Tibial artery (tissue), 4 donors: Measurements from ENCODE around the gene CIAO2A.

Source experiments
- DNase-seq, 2 donors: peaks; one replicate each; pipeline ENCODE4 v3.0.0-alpha.2; 2019
- H3K27ac ChIP-seq, 2 donors: fragments of 200-600 bp; sonication (generic) in 1 of 2; 1 replicate in 1 of 2; 2 replicates in 1 of 2; pipeline ENCODE4 v1.5.1; 2018 to 2019; ENCODE audit warnings: mild to moderate bottlenecking in 1 of 2
- H3K27me3 ChIP-seq, 2 donors: fragments of 200-600 bp; sonication (generic) in 1 of 2; one replicate each; pipeline versions ENCODE4 v1.5.1 to v1.6.0; 2016 to 2019
- H3K36me3 ChIP-seq, 3 donors: fragments of 200-600 bp; sonication (generic) in 2 of 3; one replicate each; pipeline ENCODE4 v1.5.1; 2016 to 2019; ENCODE audit warnings: mild to moderate bottlenecking in 2 of 3
- H3K4me1 ChIP-seq, 4 donors: fragments of 200-600 bp; sonication (generic) in 2 of 4; 1 replicate in 3 of 4; 2 replicates in 1 of 4; pipeline ENCODE4 v1.5.1; 2016 to 2019
- H3K4me3 ChIP-seq, 2 donors: fragments of 200-600 bp; sonication (generic) in 1 of 2; 1 replicate in 1 of 2; 2 replicates in 1 of 2; pipeline ENCODE4 v1.5.1; 2018 to 2019; ENCODE audit warnings: mild to moderate bottlenecking in 2 of 2
- H3K9me3 ChIP-seq, 3 donors: fragments of 200-600 bp; sonication (generic) in 1 of 3; one replicate each; pipeline ENCODE4 v1.5.1; 2016 to 2019
- intact Hi-C: fragments of 100-400 bp; cut with DNase I; formaldehyde crosslinking; loops from one replicate; pipeline ENCODE4 v1.15.0; 2023; ENCODE audit warnings: low total_unique reads
- TF ChIP-seq, protein P1 (sequence below), 2 experiments: fragments of 200-600 bp in 1 of 2; fragments of 450-650 bp in 1 of 2; IDR thresholded peaks; one replicate each; pipeline ENCODE4 v1.5.1; 2017 to 2019; ENCODE audit warnings: antibody characterized with exemption in 2 of 2, mild to moderate bottlenecking in 1 of 2, moderate library complexity in 1 of 2

Gene CIAO2A

DNA sequence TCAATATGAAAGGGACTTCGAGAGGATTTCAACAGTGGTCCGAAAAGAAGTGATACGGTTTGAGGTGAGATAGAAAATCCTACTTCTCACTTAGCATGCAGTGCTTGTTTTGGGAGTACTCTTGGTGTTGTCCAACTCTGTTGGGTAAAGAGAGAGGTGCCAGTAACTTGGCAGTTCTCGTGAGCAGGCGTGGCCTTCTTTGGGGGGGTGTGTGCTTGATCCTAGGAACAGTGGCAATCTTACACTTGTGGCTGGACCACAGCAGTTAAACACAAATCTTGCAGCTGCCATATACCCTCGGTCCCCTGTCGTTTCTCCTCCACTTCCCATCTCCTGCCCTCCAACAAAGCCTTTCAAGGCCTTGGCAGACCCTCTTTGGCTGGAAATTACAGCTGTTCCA lies 42.7 kb upstream of the CIAO2A start:
- Histone ChIP-seq H3K9me3 (no peaks in the 10 kb centered on the region), H3K27ac (no peak overlapping the region), H3K4me3 (no peak overlapping the region), H3K36me3 (peaks cover 79 to 86% (median 85%) of the 10 kb centered on the region in 3 donors), H3K4me1 (no peaks in the 10 kb centered on the region), H3K27me3 (no peaks in the 10 kb centered on the region)
- TF ChIP-seq, protein P1, sequence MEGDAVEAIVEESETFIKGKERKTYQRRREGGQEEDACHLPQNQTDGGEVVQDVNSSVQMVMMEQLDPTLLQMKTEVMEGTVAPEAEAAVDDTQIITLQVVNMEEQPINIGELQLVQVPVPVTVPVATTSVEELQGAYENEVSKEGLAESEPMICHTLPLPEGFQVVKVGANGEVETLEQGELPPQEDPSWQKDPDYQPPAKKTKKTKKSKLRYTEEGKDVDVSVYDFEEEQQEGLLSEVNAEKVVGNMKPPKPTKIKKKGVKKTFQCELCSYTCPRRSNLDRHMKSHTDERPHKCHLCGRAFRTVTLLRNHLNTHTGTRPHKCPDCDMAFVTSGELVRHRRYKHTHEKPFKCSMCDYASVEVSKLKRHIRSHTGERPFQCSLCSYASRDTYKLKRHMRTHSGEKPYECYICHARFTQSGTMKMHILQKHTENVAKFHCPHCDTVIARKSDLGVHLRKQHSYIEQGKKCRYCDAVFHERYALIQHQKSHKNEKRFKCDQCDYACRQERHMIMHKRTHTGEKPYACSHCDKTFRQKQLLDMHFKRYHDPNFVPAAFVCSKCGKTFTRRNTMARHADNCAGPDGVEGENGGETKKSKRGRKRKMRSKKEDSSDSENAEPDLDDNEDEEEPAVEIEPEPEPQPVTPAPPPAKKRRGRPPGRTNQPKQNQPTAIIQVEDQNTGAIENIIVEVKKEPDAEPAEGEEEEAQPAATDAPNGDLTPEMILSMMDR (IDR thresholded peaks at IDR 0.05): no peak
- intact Hi-C loops: no loop called here
- no peak for DNase-seq

DNA sequence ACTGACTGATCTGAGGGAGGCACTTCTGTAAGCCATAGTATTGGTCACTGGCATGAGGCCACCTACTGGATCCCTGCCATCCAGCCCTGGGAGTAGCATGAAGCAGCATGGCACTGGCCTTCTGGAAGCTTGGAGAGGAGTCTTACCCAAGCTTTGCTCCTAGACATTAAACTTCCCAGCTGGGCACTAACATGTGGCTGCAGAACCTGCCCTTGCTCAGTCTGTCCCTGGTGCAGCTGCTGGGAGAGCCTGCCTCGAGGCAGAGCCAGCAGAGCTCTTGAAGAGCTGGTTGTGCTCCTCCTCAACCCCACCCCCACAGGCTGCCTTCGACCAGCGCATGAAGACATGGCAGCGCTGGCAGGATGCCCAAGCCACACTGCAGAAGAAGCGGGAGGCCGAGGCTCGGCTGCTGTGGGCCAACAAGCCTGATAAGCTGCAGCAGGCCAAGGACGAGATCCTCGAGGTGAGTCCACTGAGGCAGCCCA lies 40.7 kb upstream of the CIAO2A start:
- no peak overlapping the region for H3K27ac ChIP-seq
- no peak for DNase-seq
- no peaks in the 10 kb centered on the region for H3K9me3 ChIP-seq
- H3K27me3 ChIP-seq: no peaks in the 10 kb centered on the region
- intact Hi-C loops: no loop called here
- TF ChIP-seq, protein P1 (IDR thresholded peaks at IDR 0.05): no peak
- peaks cover 92 to 96% (median 92%) of the 10 kb centered on the region in 3 donors for H3K36me3 ChIP-seq
- H3K4me3 ChIP-seq: no peak overlapping the region
- H3K4me1 ChIP-seq: no peaks in the 10 kb centered on the region

DNA sequence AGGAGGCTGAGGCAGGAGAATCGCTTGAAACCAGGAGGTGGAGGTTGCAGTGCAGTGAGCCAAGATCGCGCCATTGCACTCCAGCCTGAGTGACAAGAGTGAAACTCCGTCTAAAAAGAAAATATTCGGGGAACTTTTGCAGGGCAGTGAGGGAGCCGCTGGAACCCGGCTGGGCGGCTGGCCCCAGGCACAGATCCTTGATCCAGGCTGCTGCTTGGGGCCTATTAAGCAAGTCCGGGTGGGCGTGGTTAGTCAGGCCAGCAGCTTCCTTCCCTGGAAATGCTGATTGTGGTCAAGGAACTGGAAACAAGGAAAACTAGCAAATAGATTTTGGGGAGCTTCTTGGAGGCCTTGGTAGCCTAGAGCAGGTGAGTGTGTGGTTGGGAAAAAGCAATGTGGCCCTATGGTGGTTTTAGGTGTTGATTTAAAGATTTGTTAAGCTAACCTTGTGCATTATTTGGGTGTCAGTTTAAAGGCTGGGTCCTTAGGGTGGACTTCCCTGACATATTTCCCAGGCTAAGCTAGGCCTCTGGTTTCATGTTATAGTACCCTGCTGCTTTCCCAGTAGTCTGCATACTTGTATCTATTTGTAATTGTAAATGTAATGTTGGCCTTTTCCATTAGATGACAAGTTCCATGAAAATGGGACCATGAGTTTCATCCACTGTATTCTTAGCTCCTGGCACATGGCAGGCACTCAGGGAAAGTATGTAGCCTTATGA lies 40.1 kb upstream of the CIAO2A start:
- Histone ChIP-seq H3K27me3 (no peaks in the 10 kb centered on the region), H3K27ac (no peak overlapping the region), H3K4me3 (no peak overlapping the region), H3K4me1 (no peaks in the 10 kb centered on the region), H3K9me3 (no peaks in the 10 kb centered on the region), H3K36me3 (peaks cover 96 to 100% (median 97%) of the 10 kb centered on the region in 3 donors)
- TF ChIP-seq, protein P1 (IDR thresholded peaks at IDR 0.05): no peak
- intact Hi-C loops: no loop called here
- DNase-seq: no peak

DNA sequence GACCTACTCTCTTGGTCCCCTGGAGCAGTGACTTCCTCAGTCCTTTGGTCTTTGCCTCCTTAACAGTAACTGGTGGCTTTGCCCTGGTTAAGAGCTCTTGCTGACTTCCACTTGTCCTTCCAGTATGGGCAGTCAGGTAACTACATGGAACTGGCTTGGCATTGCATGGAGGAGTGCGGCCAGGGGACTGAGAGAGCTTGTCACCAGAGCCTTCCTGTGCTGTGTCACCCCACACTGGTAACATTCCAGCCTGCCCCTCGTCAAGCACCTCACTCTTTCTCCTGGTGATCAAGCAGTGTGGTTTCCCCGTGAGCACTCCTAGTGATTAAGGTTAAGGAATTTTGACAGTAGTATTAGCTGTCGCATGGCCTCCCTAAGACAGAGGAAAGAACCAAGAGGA lies 38.6 kb upstream of the CIAO2A start:
- H3K4me3 ChIP-seq: no peak overlapping the region
- no peak overlapping the region for H3K27ac ChIP-seq

DNA sequence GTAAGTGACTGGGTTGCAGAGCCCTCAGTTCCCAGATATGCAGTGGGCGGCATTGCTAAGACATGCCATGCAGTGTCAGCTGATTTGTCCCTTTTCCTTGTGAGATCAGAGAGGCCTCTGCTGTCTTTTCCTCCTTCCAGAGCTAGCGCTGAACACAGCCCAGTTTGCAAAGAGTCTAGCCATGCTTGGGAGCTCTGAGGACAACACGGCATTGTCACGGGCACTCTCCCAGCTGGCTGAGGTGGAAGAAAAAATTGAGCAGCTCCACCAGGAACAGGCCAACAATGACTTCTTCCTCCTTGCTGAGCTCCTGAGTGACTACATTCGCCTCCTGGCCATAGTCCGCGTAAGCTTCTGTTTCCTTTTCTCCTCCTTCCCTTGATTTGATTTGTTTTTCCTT lies 37.9 kb upstream of the CIAO2A start:
- Histone ChIP-seq H3K27me3 (no peaks in the 10 kb centered on the region), H3K27ac (no peak overlapping the region), H3K9me3 (no peaks in the 10 kb centered on the region), H3K4me1 (no peaks in the 10 kb centered on the region), H3K4me3 (no peak overlapping the region), H3K36me3 (peaks cover 96 to 100% (median 100%) of the 10 kb centered on the region in 3 donors)
- TF ChIP-seq, protein P1 (IDR thresholded peaks at IDR 0.05): no peak
- intact Hi-C loops: no loop called here
- DNase-seq: no peak

More for the DNA sequence above, 38.6 kb upstream of the CIAO2A start:
- Histone ChIP-seq H3K4me1 (no peaks in the 10 kb centered on the region), H3K36me3 (peaks cover 96 to 100% (median 100%) of the 10 kb centered on the region in 3 donors), H3K27me3 (no peaks in the 10 kb centered on the region), H3K9me3 (no peaks in the 10 kb centered on the region)
- TF ChIP-seq, protein P1 (IDR thresholded peaks at IDR 0.05): no peak
- no peak for DNase-seq
- intact Hi-C loops: no loop called here
